ENCODE measurements around the gene ARGLU1. TPM values are rescaled to one million over a fixed set of nuclear protein-coding genes. Genes with fewer than 3 reads are reported as not detected.

The ARGLU1 gene
- total RNA-seq, 1 donor from 2014 or later: 122 TPM

GRCh38 chr13:106551751-106552150, 16.2 kb downstream of the ARGLU1 start:
- Histone ChIP-seq H3K27ac (no peak overlapping the region), H3K36me3 (peaks cover 53% of the 10 kb centered on the region), H3K4me1 (peaks cover 15% of the 10 kb centered on the region), H3K27me3 (no peaks in the 10 kb centered on the region), H3K4me3 (no peak overlapping the region), H3K9me3 (no peaks in the 10 kb centered on the region)
- ATAC-seq: no peak
- DNase-seq: no peak
- intact Hi-C loops (cut with DNase I): no loop called here
- TF ChIP-seq CTCF (IDR thresholded peaks at IDR 0.05): no peak

DNA sequence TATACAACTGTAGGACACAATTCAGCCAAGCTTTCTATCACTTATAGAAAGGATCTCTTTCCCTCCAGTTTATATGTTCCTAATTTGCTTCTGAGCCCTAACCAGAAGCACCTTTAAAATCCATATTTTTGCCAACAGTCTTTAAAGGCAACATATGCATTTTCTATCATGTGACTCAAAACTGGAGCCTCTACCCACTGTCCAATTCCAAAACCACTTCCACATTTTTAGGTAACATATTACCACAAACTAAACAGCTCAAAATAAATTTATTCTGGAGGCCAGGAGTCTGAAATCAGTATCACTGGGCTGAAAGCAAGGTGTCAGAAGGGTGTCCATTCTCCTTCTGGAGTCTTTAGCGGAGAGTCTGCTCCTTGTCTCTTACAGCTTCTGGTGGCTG, 16.6 kb downstream of the ARGLU1 start:
- peaks cover 15% of the 10 kb centered on the region for H3K4me1 ChIP-seq
- no peak for TF ChIP-seq CTCF (IDR thresholded peaks at IDR 0.05)
- H3K36me3 ChIP-seq: peaks cover 49% of the 10 kb centered on the region
- H3K4me3 ChIP-seq: no peak overlapping the region
- no peak for ATAC-seq
- no peaks in the 10 kb centered on the region for H3K27me3 ChIP-seq
- intact Hi-C loops (cut with DNase I): no loop called here
- no peaks in the 10 kb centered on the region for H3K9me3 ChIP-seq
- H3K27ac ChIP-seq: no peak overlapping the region
- no peak for DNase-seq

- peaks cover 15% of the 10 kb centered on the region for H3K4me1 ChIP-seq
Observed at GRCh38 chr13:106550570-106551135, 17.3 kb downstream of the ARGLU1 start.

GRCh38 chr13:106548064-106548696, 19.8 kb downstream of the ARGLU1 start:
- Histone ChIP-seq H3K4me1 (peaks cover 22% of the 10 kb centered on the region), H3K27me3 (no peaks in the 10 kb centered on the region), H3K9me3 (no peaks in the 10 kb centered on the region), H3K27ac (no peak overlapping the region), H3K4me3 (no peak overlapping the region), H3K36me3 (peaks cover 31% of the 10 kb centered on the region)
- ATAC-seq (no peak), DNase-seq (no peak)
- intact Hi-C loops (cut with DNase I): no loop called here
- no peak for TF ChIP-seq CTCF (IDR thresholded peaks at IDR 0.05)

More at GRCh38 chr13:106550570-106551135, 17.3 kb downstream of the ARGLU1 start:
- DNase-seq (no peak), ATAC-seq (no peak)
- Histone ChIP-seq H3K27me3 (no peaks in the 10 kb centered on the region), H3K9me3 (no peaks in the 10 kb centered on the region), H3K4me3 (no peak overlapping the region), H3K27ac (no peak overlapping the region), H3K36me3 (peaks cover 42% of the 10 kb centered on the region)
- intact Hi-C loops (cut with DNase I): no loop called here
- no peak for TF ChIP-seq CTCF (IDR thresholded peaks at IDR 0.05)

DNA sequence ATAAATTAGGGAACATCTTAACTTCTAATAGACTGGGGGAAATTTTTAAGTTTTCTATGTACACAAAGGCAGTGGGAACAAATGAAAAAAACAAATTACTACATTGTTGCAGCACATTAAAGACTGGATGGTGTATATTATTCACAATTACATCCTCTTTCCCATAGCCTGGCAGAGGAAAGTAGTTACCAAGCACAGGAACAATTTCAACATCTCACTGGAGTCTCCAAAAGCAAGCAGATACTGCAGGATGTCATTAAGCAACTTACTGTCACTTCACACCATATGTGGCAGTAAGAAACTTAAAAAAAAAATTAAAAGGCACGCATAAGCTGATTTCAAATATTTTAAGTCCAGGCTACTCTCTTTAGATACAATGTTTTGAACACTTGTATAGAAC, 26.1 kb downstream of the ARGLU1 start:
- intact Hi-C loops (cut with DNase I): no loop called here

More for the DNA sequence above, 26.1 kb downstream of the ARGLU1 start:
- H3K27me3 ChIP-seq: no peaks in the 10 kb centered on the region
- H3K4me1 ChIP-seq: peaks cover 7% of the 10 kb centered on the region
- ATAC-seq (no peak), DNase-seq (no peak)
- H3K36me3 ChIP-seq: peaks cover 34% of the 10 kb centered on the region
- H3K9me3 ChIP-seq: no peaks in the 10 kb centered on the region
- H3K4me3 ChIP-seq: no peak overlapping the region
- no peak overlapping the region for H3K27ac ChIP-seq
- no peak for TF ChIP-seq CTCF (IDR thresholded peaks at IDR 0.05)

All from upper lobe of right lung (tissue), 1 donor.